DND-41 (cell line): Measurements from ENCODE around the gene RASGRP3.

Experiments
- CTCF ChIP-seq: IDR thresholded peaks from 2 replicates; pipeline ENCODE4 v1.5.1; 2012; ENCODE audit warnings: borderline replicate concordance, low read length, moderate library complexity, mild to moderate bottlenecking; ENCODE audit not compliant: poor library complexity, severe bottlenecking; ENCODE audit errors: extremely low read depth
- EZH2 ChIP-seq: IDR thresholded peaks from 3 replicates; pipeline ENCODE4 v1.6.1; 2012; ENCODE audit warnings: borderline replicate concordance, low read depth, mild to moderate bottlenecking, moderate library complexity, low read length, inconsistent platforms; ENCODE audit not compliant: severe bottlenecking

DNA sequence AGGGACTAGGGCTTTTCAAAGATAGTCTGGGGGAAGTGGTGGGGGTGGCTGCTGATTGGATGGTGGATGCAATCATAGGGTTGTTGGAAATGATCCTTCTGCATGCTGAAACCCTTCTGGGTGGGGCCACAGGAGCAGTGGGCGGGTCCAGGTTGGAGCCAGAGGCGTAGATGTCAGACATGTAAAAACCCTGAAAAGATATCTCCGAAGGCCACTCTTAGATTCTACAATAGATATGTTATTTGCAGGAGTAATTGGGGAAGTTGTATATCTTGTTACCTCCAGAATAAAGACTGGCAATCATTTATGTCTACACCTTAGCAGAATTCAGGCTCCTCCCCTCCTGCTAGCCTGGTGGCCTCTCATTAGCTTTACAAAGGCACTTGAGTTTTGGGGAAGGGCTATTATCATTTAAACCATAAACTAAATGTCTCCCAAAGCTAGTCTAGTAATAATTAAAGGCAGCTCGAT lies 130.8 kb downstream of the RASGRP3 start:
- no peak for TF ChIP-seq CTCF
- TF ChIP-seq EZH2, result no peak
